HCT116 (cell line): ENCODE data around the gene TFF1. TPM values are rescaled to one million over a fixed set of nuclear protein-coding genes. Genes with fewer than 3 reads are reported as not detected.

ENCODE experiments used
- ATAC-seq: fragments of 200-7000 bp; cut with Tn5 transposase; 2 replicates; pipeline ENCODE4 v1.9.1; 2020; ENCODE audit warnings: mild to moderate bottlenecking, moderate library complexity
- BruUV-seq: library from RNA; stranded (reverse); fragments of 400-500 nt; replicated peaks from 2 replicates; lab custom pipeline; 2021; lab: Mats Ljungman, UMichigan
- CTCF ChIA-PET: fragments of 300-600 bp; sonication (Branson Sonifier 250); formaldehyde crosslinking; loops from one replicate; lab custom pipeline; 2021; ENCODE audit warnings: antibody characterized with exemption; lab: Charles Lee
- POLR2A ChIA-PET: fragments of 300-600, 350-600 bp; sonication (Branson Sonifier 250); formaldehyde crosslinking; loops from one replicate; lab custom pipeline; 2021; ENCODE audit warnings: antibody characterized with exemption; lab: Charles Lee
- RAD21 ChIA-PET, 2 experiments: fragments of 300-600 bp; sonication (Branson Sonifier 250); formaldehyde crosslinking; loops; one replicate each; lab custom pipeline; 2023; ENCODE audit warnings: low total read pairs in 2 of 2; ENCODE audit not compliant: uncharacterized antibody in 2 of 2, unreplicated experiment in 2 of 2, low non-redundant PET in 1 of 2; lab: Charles Lee
- DNase-seq: peaks from one replicate; pipeline ENCODE4 v3.0.0-alpha.2; 2010; ENCODE audit warnings: low read depth, low spot score
- H2AFZ ChIP-seq: fragments of 200-600 bp; shearing (Covaris generic), sonication (generic); 2 replicates; pipeline ENCODE4 v1.6.1; 2017; ENCODE audit warnings: low read depth, mixed run types, mixed read lengths, antibody characterized with exemption, low read length; ENCODE audit not compliant: poor library complexity, severe bottlenecking
- H3K27ac ChIP-seq: 2 replicates; pipeline ENCODE4 v1.5.1; 2012; ENCODE audit warnings: low read depth, low read length
- H3K27me3 ChIP-seq: fragments of 200-600 bp; sonication (generic); 2 replicates; pipeline ENCODE4 v1.6.1; 2016; ENCODE audit warnings: mixed run types, low read length, mixed read lengths; ENCODE audit not compliant: insufficient read depth
- H3K36me3 ChIP-seq, 2 experiments: fragments of 200-500 bp in 1 of 2; fragments of 200-600 bp in 1 of 2; sonication (Bioruptor generic) in 1 of 2; sonication (generic) in 1 of 2; 2 replicates each; pipeline versions ENCODE4 v1.5.1 to v1.6.1; 2014 to 2016; ENCODE audit warnings: low read length in 2 of 2, inconsistent platforms in 1 of 2, mixed read lengths in 1 of 2, mixed run types in 1 of 2; ENCODE audit not compliant: insufficient read depth in 2 of 2, control insufficient read depth in 1 of 2
- H3K4me1 ChIP-seq, 2 experiments: fragments of 200-600 bp in 1 of 2; sonication (generic) in 1 of 2; 2 replicates each; pipeline versions ENCODE4 v1.5.1 to v1.6.1; 2012 to 2017; ENCODE audit warnings: low read length in 2 of 2, inconsistent platforms in 1 of 2, mild to moderate bottlenecking in 1 of 2, mixed read lengths in 1 of 2, mixed run types in 1 of 2, moderate library complexity in 1 of 2; ENCODE audit not compliant: insufficient read depth in 2 of 2, control insufficient read depth in 1 of 2
- H3K4me2 ChIP-seq: fragments of 200-600 bp; sonication (generic); 2 replicates; pipeline ENCODE4 v1.6.1; 2017; ENCODE audit warnings: mixed run types, low read length, mixed read lengths
- H3K4me3 ChIP-seq, 2 experiments: fragments of 200-600 bp in 1 of 2; sonication (generic) in 1 of 2; replicated peaks in 1 of 2; 2 replicates each; pipeline ENCODE4 v1.5.1; 2011 to 2016; ENCODE audit warnings: low read length in 2 of 2, control low read depth in 1 of 2, low read depth in 1 of 2, mild to moderate bottlenecking in 1 of 2, mixed read lengths in 1 of 2, mixed run types in 1 of 2
- H3K79me2 ChIP-seq: fragments of 200-600 bp; sonication (generic); 2 replicates; pipeline ENCODE4 v1.6.1; 2017; ENCODE audit warnings: mild to moderate bottlenecking, mixed run types, low read length, moderate library complexity, mixed read lengths; ENCODE audit not compliant: insufficient read depth
- H3K9ac ChIP-seq: fragments of 200-600 bp; sonication (generic); 2 replicates; pipeline ENCODE4 v1.6.1; 2016; ENCODE audit warnings: low read length, mixed read lengths
- H3K9me2 ChIP-seq: fragments of 200-600 bp; sonication (generic), shearing (Covaris generic); 2 replicates; pipeline ENCODE4 v1.6.1; 2017; ENCODE audit warnings: mixed run types, mild to moderate bottlenecking, moderate library complexity; ENCODE audit not compliant: insufficient read depth
- H3K9me3 ChIP-seq, 2 experiments: fragments of 200-500 bp in 1 of 2; fragments of 200-600 bp in 1 of 2; sonication (Bioruptor generic) in 1 of 2; sonication (generic) in 1 of 2; 2 replicates each; pipeline ENCODE4 v1.6.1; 2014 to 2017; ENCODE audit warnings: low read length in 2 of 2, mixed read lengths in 2 of 2, inconsistent platforms in 1 of 2, low read depth in 1 of 2, mild to moderate bottlenecking in 1 of 2, mixed run types in 1 of 2, moderate library complexity in 1 of 2; ENCODE audit not compliant: control insufficient read depth in 1 of 2, insufficient read depth in 1 of 2
- H4K20me1 ChIP-seq: fragments of 200-600 bp; sonication (generic), shearing (Covaris generic); 2 replicates; pipeline ENCODE4 v1.6.1; 2017; ENCODE audit warnings: mixed run types, mild to moderate bottlenecking, moderate library complexity; ENCODE audit not compliant: insufficient read depth
- CBX3 ChIP-seq: IDR thresholded peaks from 2 replicates; pipeline ENCODE4 v1.6.1; 2012; ENCODE audit warnings: low read depth
- CEBPB ChIP-seq: IDR thresholded peaks from 2 replicates; pipeline ENCODE4 v1.6.1; 2012; ENCODE audit warnings: low read depth
- CTCF ChIP-seq, 3 experiments: fragments of 200-600 bp in 1 of 3; sonication (generic) in 1 of 3; IDR thresholded peaks in 2 of 3; conservative IDR thresholded peaks in 1 of 3; 2 replicates each; pipeline ENCODE4 v1.5.1; 2012 to 2017; ENCODE audit warnings: low read depth in 2 of 3, low read length in 2 of 3, antibody characterized with exemption in 1 of 3, borderline replicate concordance in 1 of 3, control low read depth in 1 of 3, mild to moderate bottlenecking in 1 of 3, mixed read lengths in 1 of 3, mixed run types in 1 of 3, moderate library complexity in 1 of 3; ENCODE audit not compliant: insufficient read depth in 1 of 3
- EGR1 ChIP-seq: IDR thresholded peaks from 2 replicates; pipeline ENCODE4 v1.6.1; 2012; ENCODE audit warnings: low read depth
- MAX ChIP-seq: IDR thresholded peaks from 2 replicates; pipeline ENCODE4 v1.6.1; 2012
- SIN3A ChIP-seq: IDR thresholded peaks from 2 replicates; pipeline ENCODE4 v1.6.1; 2012; ENCODE audit warnings: low read depth
- SP1 ChIP-seq: IDR thresholded peaks from 2 replicates; pipeline ENCODE4 v1.6.1; 2012; ENCODE audit warnings: low read depth
- TCF7L2 ChIP-seq: IDR thresholded peaks from 2 replicates; pipeline ENCODE4 v1.7.0; 2011; ENCODE audit warnings: borderline replicate concordance, inconsistent platforms; ENCODE audit not compliant: insufficient read depth, insufficient read length; ENCODE audit errors: extremely low read depth
- ZBTB33 ChIP-seq: IDR thresholded peaks from 2 replicates; pipeline ENCODE4 v1.6.1; 2011; ENCODE audit warnings: mild to moderate bottlenecking, low read length, moderate library complexity; ENCODE audit not compliant: insufficient replicate concordance; ENCODE audit errors: extremely low read depth
- ZFX ChIP-seq: fragments of 450-650 bp; IDR thresholded peaks from 2 replicates; pipeline ENCODE4 v1.6.1; 2017
- intact Hi-C: fragments of 100-400 bp; cut with micrococcal nuclease; formaldehyde crosslinking; loops from 2 replicates; pipeline ENCODE4 v1.10.0; 2022
- total RNA-seq: library from RNA; stranded (reverse); gene quantifications from one replicate; pipeline ENCODE4 v1.2.1, GENCODE V29; 2021; ENCODE audit not compliant: unreplicated experiment

TFF1 gene
- total RNA-seq, 1 experiment from 2014 or later: 0.61 TPM

GRCh38 chr21:42378418-42378817, 12.1 kb upstream of the TFF1 start:
- intact Hi-C loops: no loop called here
- 0 out of 2 replicates have a peak, but pooled peaks cover 3% of the 10 kb centered on the region for H3K27me3 ChIP-seq
- H3K79me2 ChIP-seq: no peaks in the 10 kb centered on the region
- H3K27ac ChIP-seq: no peak overlapping the region
- no peak overlapping the region for H3K4me3 ChIP-seq
- H4K20me1 ChIP-seq: no peaks in the 10 kb centered on the region
- RAD21 ChIA-PET: no interaction called here
- H2AFZ ChIP-seq: no peak overlapping the region
- H3K9ac ChIP-seq: no peak overlapping the region
- BruUV-seq: no TSS peak
- H3K9me2 ChIP-seq: no peaks in the 10 kb centered on the region
- peaks cover 4 to 5% of the 10 kb centered on the region in 2 experiments; a peak in 2 of 4 replicates for H3K9me3 ChIP-seq
- POLR2A ChIA-PET: no interaction called here
- ATAC-seq (no peak), DNase-seq (no peak)
- no peak overlapping the region for H3K4me2 ChIP-seq
- CTCF ChIA-PET: no interaction called here
- no peaks in the 10 kb centered on the region for H3K36me3 ChIP-seq
- TF ChIP-seq ZFX (no peak), CEBPB (no peak), CTCF (IDR thresholded peaks at IDR 0.05 in 2 of 3, conservative IDR thresholded peaks at IDR 0.05 in 1 of 3; ENCODE audit: borderline replicate concordance in 1 of 3, insufficient read depth in 1 of 3, low read depth in 2 of 3, low read length in 2 of 3) (no peak)
- no peaks in the 10 kb centered on the region for H3K4me1 ChIP-seq

GRCh38 chr21:42377951-42378340, 11.6 kb upstream of the TFF1 start:
- CTCF ChIA-PET: no interaction called here
- POLR2A ChIA-PET: no interaction called here

More at GRCh38 chr21:42377951-42378340, 11.6 kb upstream of the TFF1 start:
- H3K27me3 ChIP-seq: 0 out of 2 replicates have a peak, but pooled peaks cover 3% of the 10 kb centered on the region
- no peak overlapping the region for H3K4me2 ChIP-seq
- H4K20me1 ChIP-seq: no peaks in the 10 kb centered on the region
- no peaks in the 10 kb centered on the region for H3K9me2 ChIP-seq
- DNase-seq (no peak), ATAC-seq (no peak)
- H3K36me3 ChIP-seq: no peaks in the 10 kb centered on the region
- intact Hi-C loops: no loop called here
- TF ChIP-seq SIN3A (no peak), MAX (no peak), EGR1 (no peak), ZBTB33 (no peak), TCF7L2 (no peak), CBX3 (no peak), SP1 (no peak)
- peaks cover 4 to 5% of the 10 kb centered on the region in 2 experiments; a peak in 2 of 4 replicates for H3K9me3 ChIP-seq
- RAD21 ChIA-PET: no interaction called here
- no TSS peak for BruUV-seq
- H3K79me2 ChIP-seq: no peaks in the 10 kb centered on the region
- H3K4me1 ChIP-seq: no peaks in the 10 kb centered on the region
- no peak overlapping the region for H2AFZ ChIP-seq
- H3K27ac ChIP-seq: no peak overlapping the region
- no peak overlapping the region for H3K9ac ChIP-seq
- H3K4me3 ChIP-seq: no peak overlapping the region
